Colon (tissue), 2 donors: ENCODE results near the gene CCDC85B.

Experiments used
- FAIRE-seq: peaks from 2 replicates; lab custom pipeline; 2012; peaks lifted over from hg19 to GRCh38; lab: Jason Lieb, UNC
- donor health status: control.
- donor health status: control.

The CCDC85B gene

DNA sequence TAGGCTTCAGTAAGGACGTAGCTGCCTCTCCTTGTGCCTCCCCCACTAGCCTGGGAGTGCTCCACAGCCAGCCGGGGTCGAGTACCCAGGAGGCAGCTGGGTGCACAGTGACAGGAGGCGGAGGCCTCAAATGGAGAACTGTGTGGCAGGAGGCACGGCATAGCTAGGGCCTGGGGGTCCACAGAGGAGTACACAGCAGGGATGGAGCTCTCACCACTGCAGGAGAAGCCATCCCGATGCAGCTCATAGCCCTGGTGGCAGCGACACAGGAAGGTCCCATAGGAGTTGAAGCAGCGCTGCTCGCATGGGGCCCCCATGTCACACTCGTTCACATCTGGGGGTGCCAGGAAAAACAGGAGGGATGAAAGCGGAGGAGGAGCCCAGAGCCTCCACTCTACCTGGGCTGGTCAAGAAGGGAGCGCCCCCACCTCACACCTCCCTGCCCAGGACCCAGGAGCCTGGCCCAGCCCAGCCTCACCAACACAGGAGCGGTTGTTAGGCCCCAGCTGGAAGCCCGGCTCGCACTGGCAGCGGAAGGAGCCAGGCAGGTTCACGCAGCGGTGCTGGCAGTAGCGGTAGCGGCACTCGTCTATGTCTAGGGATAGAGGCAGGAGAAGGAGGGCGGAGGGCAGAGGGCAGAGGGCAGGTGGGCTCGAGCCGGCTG lies 20.7 kb upstream of the CCDC85B start:
- no peak for FAIRE-seq

DNA sequence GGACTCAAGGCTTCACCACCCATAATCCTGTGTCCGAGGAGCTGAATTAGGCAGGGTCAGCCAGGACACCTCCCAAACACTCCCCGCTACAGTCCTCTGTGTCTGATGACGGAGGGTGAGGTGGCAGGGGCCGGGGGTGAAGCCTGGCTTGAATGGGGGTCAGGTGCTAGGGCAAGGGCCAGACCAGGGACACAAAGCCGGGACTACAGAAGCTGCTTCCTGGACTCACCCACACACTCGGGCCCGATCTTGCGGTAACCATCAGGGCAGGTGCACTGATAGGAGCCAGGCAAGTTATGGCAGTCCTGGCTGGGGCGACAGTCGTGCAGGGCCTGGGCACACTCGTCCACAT lies 20.2 kb upstream of the CCDC85B start:
- no peak for FAIRE-seq

DNA sequence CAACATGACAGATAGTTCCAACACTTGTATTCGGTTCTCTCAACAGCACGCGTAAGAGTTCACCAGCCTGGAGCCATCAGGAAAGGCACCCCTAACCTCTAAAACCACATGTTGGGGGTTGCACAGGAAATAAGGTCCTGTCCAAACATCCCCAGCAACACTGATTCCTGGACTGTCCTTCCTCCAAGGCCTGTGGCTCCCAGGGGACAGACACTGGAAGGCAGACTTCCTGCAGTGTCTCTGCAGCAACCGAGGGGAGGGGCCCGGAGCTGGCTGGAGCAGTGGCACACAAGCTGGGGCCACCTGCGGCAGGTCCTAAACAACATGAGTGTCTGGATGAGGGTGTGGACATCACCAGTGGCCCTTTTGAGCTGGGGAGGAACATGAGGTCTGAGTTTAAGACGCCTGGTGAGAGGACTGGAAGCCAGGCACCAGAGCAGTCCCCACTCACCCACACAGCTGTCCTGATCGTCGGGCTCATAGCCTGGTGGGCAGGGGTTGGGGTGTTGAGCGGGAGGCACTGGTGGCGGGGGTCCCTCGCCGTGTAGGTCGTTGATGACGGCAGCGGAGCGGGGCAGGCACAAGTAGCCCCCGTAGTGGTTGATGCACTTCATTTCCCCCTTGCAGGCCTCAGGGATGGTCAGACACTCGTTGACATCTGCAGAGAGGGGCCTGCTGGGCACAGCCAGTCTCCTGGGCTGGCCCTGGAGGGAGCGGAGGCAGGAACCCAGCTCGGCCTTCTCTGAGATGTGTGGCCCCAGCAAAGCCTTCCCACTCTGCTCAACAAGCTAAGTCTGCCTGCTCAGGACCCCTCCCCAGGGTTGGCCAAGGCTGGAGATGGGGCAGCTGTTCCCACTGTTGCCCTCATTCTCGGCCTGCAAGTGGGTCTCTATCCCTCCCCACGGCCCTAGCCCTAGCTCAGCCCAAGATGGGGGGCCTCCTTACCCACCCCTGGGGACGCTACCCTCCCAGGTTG lies 19.5 kb upstream of the CCDC85B start:
- FAIRE-seq: no peak

DNA sequence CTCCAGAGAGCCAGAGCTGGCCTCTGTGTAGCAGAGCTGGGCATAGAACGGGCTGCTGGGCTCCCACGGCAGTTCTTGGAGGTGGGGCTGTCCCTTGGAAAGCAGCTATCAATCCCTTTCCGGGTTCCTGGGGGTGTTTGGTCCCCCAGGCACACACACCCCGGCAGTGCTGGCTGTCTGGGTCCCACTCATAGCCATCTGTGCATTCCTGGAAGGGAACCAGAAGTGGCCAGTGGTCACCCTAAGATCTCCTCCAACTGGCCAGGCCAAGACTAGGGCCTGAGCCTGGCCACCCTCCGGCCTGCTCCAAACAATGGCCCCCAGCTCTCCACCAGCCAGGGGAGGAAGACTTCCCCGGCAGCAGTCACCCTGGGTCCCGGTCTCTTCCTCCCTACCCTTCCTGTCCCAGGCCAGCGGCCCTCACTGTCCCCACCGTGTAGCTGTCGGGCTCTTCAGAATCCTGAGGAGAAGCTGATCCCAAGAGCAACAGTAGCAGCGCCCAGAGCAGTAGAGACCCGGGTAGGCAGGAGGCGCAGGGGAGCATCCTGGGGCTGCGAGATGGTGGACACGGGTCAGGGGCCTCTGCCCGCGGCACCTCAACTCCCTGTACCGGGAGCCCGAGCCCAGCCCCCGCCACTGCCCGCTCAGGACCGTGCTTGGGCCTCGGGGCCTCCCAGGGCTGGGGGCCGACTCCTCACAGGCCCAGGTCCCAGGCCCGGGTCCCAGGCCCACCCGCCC lies 18.5 kb upstream of the CCDC85B start:
- FAIRE-seq: no peak

DNA sequence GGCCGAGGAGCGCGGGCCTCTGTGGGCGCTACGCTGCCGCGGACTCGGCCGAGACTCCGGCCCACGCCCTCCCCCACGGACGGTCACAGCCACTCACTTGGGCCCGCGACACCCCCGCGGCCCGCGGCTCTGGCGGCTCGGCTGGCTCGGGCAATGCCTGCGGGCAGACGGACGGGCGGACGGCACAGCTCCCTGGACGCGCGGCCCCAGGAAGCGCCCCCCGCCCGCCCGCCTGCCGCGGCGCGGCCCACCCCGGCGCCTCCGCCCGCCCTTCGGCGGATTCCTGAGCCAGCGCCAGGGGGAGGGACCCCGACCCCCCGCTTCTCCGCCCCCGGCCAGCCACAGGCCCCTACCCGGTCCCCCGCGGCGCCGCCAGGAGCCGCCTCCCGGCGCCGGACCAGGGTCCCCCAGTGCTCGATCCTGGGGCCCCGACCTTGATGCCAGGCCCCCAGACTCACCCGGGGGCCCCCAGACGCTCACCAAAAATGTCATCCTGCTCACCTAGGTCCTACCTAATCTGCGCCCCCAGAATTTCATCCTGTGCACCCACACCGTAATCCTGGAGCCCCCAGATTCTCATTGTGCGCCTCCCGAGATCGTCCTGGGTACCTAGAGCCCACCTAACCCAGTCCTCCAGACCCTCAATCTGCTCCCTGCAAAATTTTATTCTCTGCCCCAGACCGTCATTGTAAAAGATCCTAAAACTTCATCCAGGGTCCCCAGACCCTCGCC lies 17.7 kb upstream of the CCDC85B start, which contains the start of gene EFEMP2:
TSS of gene EFEMP2 (minus strand) at position 215 of the 732 bp plus-strand sequence. CDS start 446 bp downstream, outside the sequence.
- no peak for FAIRE-seq

DNA sequence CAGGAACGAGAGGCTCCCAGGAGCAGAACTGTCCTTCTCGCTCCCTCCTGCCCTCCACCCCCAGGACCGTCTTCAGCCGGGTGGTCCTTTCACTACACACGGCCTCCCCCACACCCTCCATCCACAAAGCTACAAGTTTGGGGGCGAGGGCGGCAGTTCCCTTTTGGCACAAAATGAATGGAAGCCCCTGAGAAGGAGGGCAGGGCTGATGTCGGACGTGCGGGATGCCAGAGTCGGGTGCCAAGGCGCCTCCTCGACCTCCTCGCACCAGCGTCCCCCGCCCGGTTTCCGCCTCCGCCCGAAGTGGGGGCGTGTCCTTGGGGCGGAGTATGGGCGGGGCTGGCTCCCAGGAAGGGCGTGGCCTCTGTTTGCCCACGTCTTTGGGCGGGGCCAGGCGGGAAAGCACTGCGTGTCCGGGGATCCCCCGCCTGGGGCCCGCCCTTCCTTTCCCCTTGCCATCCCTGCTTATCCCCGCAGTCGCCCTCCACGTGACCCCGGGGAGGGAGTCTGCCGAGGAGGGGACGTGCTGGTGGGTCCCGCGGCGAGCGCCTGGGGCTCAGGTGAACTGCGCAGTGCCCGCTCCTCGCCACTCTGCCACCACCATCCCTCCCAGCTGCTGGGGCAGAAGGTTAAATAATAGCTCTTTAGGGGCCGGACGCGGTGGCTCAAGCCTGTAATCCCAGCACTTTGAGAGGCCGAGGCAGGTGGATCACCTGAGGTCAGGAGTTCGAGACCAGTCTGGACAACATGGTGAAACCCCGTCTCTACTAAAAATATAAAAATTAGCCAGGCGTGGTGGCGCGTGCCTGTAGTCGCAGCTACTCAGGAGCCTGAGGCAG lies 16.9 kb upstream of the CCDC85B start:
- FAIRE-seq: peak; percentile 38

DNA sequence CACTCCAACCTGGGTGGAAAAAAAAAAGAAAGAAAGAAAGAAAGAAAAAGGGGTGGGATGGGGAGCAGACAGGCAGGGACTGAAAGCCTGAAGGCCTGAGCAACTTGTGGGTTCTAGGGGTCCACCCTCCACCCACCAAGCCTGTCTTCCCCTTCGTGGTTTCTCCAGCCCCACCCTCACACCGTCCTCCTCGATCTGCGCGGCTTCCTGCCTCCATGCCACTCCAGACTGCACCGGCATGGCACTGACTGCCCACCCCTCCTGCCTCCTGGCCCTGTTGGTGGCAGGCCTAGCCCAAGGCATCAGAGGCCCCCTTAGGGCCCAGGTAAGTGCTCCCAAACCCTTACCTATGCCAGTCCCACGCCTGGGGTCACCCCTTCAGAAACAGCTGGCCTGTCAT lies 10.9 kb upstream of the CCDC85B start, which contains the start of gene CTSW:
TSS of gene CTSW (plus strand) at position 221 of the 400 bp plus-strand sequence. CDS start at position 239, 18 bp downstream.
- FAIRE-seq: no peak

DNA sequence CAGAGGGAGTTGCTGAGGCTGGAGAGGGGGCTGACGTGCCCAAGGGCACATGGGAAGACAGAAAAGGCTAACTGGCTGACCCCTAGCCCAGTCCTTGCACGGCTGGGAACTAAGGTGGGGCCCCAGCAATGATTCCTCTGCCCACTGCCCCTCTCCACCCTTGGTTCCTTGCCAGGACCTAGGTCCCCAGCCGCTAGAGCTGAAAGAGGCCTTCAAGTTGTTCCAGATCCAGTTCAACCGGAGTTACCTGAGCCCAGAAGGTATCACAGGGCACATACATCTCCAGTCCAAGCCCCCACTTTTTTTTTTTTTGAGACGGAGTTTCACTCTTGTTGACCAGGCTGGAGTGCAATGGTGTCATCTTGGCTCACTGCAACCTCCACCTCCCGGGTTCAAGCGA lies 10.4 kb upstream of the CCDC85B start:
- no peak for FAIRE-seq

DNA sequence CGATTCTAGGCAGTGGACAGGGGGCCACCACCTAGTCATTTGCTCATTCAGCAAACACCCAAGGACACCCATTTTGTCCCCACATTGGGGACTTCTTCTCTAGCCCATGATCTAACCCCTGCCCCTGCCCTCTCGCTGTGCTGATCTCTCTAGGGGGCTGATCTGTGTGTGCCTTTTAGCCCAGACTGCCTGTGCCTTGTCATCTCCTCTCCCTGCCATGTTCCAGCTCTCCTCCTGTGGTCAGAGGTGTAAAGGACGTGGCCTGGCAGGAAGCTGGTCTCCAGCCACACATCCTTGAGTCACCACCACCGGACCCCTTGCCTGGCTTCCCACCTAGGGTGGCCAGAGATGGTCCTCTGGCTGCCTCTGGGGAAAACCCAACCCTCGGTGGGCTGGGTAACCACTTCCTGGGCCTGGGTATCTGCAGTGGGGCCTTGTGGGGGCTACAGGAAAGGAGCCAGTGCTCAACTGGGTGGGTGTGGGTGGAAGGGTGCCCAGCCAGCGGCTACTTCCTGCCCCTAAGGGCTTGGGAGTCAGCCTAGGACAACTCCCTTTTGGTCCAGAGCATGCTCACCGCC lies 9.5 kb upstream of the CCDC85B start:
- no peak for FAIRE-seq

DNA sequence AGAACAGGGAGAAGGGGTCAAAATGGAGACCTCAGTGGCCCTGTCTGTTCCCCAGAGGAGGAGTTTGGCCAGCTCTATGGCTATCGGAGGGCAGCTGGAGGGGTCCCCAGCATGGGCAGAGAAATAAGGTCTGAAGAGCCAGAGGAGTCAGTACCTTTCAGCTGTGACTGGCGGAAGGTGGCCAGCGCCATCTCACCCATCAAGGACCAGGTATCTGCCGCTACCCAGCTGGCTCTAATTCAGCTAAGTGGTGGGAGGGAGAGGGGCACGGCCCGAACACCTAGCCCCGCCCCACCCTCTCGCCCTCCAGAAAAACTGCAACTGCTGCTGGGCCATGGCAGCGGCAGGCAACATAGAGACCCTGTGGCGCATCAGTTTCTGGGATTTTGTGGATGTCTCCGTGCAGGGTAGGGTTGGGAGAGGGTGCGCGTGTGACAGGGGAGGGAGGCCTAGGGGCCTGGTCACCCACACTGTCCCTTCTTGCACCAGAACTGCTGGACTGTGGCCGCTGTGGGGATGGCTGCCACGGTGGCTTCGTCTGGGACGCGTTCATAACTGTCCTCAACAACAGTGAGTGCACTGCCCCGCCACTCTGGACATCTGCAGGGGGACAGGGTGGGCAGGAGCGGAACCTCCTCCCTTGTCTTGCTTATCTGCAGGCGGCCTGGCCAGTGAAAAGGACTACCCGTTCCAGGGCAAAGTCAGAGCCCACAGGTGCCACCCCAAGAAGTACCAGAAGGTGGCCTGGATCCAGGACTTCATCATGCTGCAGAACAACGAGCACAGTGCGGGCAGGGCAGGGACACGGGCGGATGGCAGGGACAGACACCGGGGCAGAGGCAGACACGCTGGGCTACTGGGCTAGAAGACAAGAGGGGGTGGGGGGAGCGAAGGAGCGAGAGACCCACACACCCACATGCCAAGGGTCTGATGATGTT lies 8.1 kb upstream of the CCDC85B start:
- no peak for FAIRE-seq

DNA sequence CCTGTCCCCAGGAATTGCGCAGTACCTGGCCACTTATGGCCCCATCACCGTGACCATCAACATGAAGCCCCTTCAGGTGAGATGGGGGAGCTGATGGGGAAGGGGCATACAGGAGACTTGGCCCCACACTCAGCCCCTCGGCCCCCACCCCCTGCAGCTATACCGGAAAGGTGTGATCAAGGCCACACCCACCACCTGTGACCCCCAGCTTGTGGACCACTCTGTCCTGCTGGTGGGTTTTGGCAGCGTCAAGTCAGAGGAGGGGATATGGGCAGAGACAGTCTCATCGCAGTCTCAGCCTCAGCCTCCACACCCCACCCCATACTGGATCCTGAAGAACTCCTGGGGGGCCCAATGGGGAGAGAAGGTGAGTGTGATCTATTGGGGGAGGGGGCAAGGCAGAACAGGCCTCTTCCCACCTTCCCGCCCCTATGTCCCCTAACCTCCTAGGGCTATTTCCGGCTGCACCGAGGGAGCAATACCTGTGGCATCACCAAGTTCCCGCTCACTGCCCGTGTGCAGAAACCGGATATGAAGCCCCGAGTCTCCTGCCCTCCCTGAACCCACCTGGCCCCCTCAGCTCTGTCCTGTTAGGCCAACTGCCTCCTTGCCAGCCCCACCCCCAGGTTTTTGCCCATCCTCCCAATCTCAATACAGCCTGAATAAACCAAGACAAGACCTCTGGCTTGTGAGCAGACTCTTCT lies 7.3 kb upstream of the CCDC85B start:
- no peak for FAIRE-seq

DNA sequence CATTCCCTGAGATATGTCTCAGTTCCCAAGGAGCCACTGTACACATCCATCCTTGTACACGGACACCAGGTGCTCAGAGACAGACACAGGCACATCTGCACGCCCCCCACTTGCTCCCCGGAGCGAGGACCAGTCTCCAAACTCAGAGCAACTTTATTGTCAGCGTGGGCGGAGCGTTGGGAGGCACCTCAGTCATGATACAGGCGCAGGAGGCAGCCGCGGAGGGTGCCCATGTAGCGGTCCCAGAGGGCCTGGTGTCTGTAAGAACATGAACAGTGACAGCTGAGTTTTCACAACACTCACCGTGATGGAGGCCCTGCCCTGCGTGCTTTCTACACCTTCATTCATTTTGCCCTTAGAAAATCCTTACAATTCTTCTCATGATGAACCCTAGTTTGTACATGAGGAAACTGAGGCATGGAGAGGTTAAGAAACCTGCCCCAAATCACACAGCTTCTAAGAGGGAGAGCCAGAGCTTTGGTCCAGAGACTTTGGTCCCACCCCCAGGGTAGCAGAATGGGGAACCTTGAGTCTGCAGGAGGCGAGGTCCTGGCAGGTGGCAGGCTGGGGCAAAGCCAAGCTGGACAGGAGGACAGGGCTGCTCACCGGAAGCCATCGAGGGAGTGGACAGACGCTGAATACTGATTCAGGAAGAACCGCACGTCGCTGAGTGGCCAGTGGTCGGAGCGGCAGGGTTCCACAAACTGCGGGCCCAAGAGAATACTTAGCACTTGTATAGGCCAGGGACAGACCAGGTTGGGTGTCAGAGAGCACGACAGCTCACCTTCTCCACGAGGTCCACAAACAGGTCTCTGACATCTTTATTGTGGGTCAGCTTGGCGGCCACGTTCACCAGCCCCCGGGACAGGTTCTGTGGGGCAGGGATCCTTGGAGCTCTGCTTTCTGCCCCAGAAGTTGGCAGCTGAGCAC lies 6.4 kb upstream of the CCDC85B start:
- no peak for FAIRE-seq

DNA sequence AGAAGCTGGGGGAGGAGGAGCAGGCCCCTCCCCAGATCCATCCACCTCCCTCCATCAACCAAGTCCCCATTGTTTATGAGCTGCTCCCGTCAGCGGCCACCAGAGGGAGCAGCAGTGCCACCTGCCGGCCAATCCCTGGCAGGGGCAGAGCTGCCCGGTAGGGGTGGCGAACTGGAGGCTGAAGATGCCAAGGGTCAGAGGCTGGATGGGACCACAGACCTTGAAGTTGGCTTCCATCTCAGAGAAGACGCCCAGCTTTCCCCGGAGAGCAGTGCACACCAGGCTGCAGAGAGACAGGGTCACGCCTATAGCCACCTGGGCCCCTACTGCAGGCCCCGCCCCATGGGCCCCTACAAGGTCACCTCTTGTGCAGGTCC lies 5.8 kb upstream of the CCDC85B start:
- no peak for FAIRE-seq

DNA sequence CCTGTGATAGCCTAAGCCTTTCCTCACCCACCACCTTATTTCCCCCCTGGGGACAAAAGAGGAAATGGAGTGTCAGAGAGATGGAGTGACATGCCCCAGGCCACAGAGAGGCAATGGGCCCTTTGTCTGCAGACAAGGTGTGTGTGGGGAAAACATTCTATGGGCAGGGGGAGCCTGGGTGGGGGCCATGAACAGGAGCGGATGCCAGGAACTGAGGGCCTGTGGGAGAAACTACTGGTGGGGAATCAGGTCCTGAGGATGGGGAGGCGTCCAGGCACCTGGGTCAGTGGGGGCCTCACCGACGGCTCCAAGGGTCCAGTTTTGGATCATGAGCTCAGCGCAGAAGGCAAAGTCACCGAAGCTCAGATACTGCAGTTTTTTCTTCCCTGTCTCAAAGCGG lies 5.2 kb upstream of the CCDC85B start:
- no peak for FAIRE-seq

DNA sequence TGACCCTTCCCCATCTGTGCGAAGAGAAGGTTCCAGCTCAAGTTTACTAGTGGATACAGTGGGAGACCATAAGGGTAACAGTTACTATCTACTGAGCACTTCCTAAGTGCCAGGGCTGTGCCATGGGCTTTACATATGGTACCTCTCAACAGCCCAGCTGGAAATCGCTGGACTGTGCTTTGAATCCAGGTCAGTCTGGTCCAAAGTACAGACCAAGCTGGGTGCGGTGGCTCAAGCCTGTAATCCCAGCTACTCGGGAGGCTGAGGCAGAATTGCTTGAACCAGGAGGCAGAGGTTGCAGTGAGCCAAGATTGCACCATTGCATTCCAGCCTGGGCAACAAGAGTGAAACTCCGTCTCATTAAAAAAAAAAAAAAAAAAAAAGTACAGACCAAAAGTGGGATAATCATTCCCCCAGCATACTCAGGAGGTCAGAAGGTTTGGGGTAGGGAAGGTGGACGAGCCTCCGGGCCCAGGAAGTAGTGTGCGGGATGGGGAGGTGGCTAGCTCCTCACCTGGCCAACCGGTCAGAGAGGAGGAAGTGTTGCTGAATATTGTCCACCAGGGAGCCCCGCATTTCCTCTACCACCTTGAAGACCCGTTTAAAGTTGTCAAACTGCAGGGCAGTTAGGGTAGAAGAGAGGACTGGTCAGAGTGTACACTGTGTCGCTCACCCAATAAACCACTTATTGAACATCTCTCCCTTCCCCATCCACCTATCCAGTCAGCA lies 4.5 kb upstream of the CCDC85B start:
- no peak for FAIRE-seq

DNA sequence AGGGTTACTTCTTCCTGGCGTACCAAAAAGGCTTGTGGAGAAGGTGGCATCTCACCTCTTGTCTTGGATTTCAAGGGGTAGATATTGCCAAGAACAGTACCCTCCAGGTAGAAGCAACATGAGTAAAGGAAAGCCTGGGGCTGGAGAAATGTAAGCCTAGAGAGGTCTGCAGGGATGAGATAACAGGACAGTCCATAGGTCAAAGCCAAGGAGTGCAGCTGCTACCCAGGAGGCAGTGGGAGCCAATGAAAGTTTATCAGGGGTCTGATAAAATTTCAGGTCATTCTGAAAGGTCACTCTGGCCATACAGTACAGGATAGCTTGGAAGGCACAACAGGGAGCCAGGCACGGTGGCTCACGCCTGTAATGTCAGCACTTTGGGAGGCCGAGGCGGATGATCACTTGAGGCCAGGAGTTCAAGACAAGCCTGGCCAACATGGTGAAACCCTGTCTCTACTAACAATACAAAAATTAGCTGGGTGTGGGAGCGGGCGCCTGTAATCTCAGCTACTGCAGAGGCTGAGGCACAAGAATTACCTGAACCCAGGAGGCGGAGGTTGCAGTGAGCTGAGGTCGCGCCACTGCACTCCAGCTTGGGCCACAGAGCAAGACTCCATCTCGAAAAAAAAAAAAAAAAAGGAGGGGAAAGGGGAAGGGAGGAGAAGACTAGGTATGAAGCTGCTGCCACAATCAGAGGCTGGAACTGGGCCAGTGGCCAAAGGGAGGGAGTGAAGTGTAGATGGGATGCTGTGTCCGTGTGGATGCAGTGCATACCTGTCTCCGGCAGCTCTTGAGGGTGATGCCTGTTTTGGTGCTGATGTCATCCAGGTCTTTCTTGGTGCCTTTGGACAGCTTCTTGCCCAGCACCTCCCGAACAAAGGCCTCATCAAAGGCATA lies 3.4 kb upstream of the CCDC85B start:
- FAIRE-seq: no peak
